CD14-positive monocyte (primary cell): ENCODE results near the gene CGREF1. TPM values are rescaled to one million over a fixed set of nuclear protein-coding genes. Genes with fewer than 3 reads are reported as not detected.

Experiments used
- DNase-seq, 3 donors: peaks; one replicate each; pipeline ENCODE4 v3.0.0-alpha.2; 2011 to 2022
- H2AFZ ChIP-seq: 2 replicates; pipeline ENCODE4 v1.6.0; 2012; ENCODE audit warnings: mild to moderate bottlenecking, low read depth, low read length, inconsistent platforms; ENCODE audit not compliant: insufficient read depth, poor library complexity, severe bottlenecking
- H3K27ac ChIP-seq, 2 donors: 1 replicate in 1 of 2; 2 replicates in 1 of 2; pipeline ENCODE4 v1.5.1; 2012 to 2013; ENCODE audit warnings: low read length in 2 of 2, control low read depth in 1 of 2, inconsistent platforms in 1 of 2, low read depth in 1 of 2, mild to moderate bottlenecking in 1 of 2
- H3K27me3 ChIP-seq, 2 donors: one replicate each; pipeline versions ENCODE4 v1.6.0 to v1.6.1; 2011 to 2013; ENCODE audit warnings: low read length in 2 of 2; ENCODE audit not compliant: control insufficient read depth in 2 of 2, insufficient read depth in 2 of 2
- H3K36me3 ChIP-seq, 2 donors: replicated peaks in 1 of 2; 1 replicate in 1 of 2; 2 replicates in 1 of 2; pipeline versions ENCODE4 v1.5.1 to v1.6.1; 2012 to 2013; ENCODE audit warnings: low read length in 2 of 2, control low read depth in 1 of 2, inconsistent platforms in 1 of 2, mild to moderate bottlenecking in 1 of 2; ENCODE audit not compliant: insufficient read depth in 2 of 2, control insufficient read depth in 1 of 2
- H3K4me1 ChIP-seq, 2 donors: 1 replicate in 1 of 2; 2 replicates in 1 of 2; pipeline versions ENCODE4 v1.5.1 to v1.6.1; 2012 to 2013; ENCODE audit warnings: low read length in 2 of 2, control low read depth in 1 of 2, inconsistent platforms in 1 of 2, mild to moderate bottlenecking in 1 of 2, moderate library complexity in 1 of 2; ENCODE audit not compliant: insufficient read depth in 2 of 2, control insufficient read depth in 1 of 2
- H3K4me2 ChIP-seq: replicated peaks from 2 replicates; pipeline ENCODE3; 2012; ENCODE audit warnings: low read length, moderate library complexity, mild to moderate bottlenecking; ENCODE audit not compliant: poor library complexity, severe bottlenecking; ENCODE audit errors: extremely low read depth
- H3K4me3 ChIP-seq, 3 experiments: fragments of 200-600 bp in 1 of 3; sonication (generic) in 1 of 3; replicated peaks in 1 of 3; 1 replicate in 2 of 3; 2 replicates in 1 of 3; pipeline ENCODE4 v1.5.1; 2011 to 2013; ENCODE audit warnings: low read length in 3 of 3, mild to moderate bottlenecking in 3 of 3, control low read depth in 2 of 3, low read depth in 2 of 3, inconsistent platforms in 1 of 3, moderate library complexity in 1 of 3
- H3K79me2 ChIP-seq: 2 replicates; pipeline ENCODE4 v1.6.0; 2012; ENCODE audit warnings: mild to moderate bottlenecking, control low read depth, inconsistent platforms, low read length, moderate library complexity; ENCODE audit not compliant: insufficient read depth
- H3K9ac ChIP-seq: 2 replicates; pipeline ENCODE4 v1.6.0; 2017; ENCODE audit warnings: low read length, mild to moderate bottlenecking; ENCODE audit not compliant: insufficient read depth, poor library complexity, severe bottlenecking
- H3K9me3 ChIP-seq, 2 donors: replicated peaks in 1 of 2; 1 replicate in 1 of 2; 2 replicates in 1 of 2; pipeline versions ENCODE4 v1.5.1 to v1.6.1; 2012 to 2013; ENCODE audit warnings: low read length in 2 of 2, control low read depth in 1 of 2; ENCODE audit not compliant: control insufficient read depth in 1 of 2, insufficient read depth in 1 of 2
- H4K20me1 ChIP-seq: 2 replicates; pipeline ENCODE4 v1.6.0; 2012; ENCODE audit warnings: mild to moderate bottlenecking, low read length, control low read depth, moderate library complexity; ENCODE audit not compliant: insufficient read depth
- H3K27ac Mint-ChIP-seq, 7 donors: one replicate each; pipeline ENCODE4 v1.8.0; 2020; ENCODE audit warnings: mild to moderate bottlenecking in 7 of 7, mixed read lengths in 7 of 7, moderate library complexity in 6 of 7, inconsistent platforms in 2 of 7
- H3K27me3 Mint-ChIP-seq, 3 donors: one replicate each; pipeline ENCODE4 v1.8.0; 2021 to 2022; ENCODE audit warnings: low read depth in 3 of 3, mild to moderate bottlenecking in 3 of 3, mixed read lengths in 3 of 3, moderate library complexity in 3 of 3, inconsistent platforms in 1 of 3
- H3K36me3 Mint-ChIP-seq, 2 donors: one replicate each; pipeline ENCODE4 v1.8.0; 2020; ENCODE audit warnings: mixed read lengths in 2 of 2, inconsistent platforms in 1 of 2, mild to moderate bottlenecking in 1 of 2
- H3K4me1 Mint-ChIP-seq: one replicate; pipeline ENCODE4 v1.8.0; 2020; ENCODE audit warnings: mild to moderate bottlenecking, mixed read lengths
- H3K4me3 Mint-ChIP-seq, 2 donors: one replicate each; pipeline ENCODE4 v1.8.0; 2020; ENCODE audit warnings: mild to moderate bottlenecking in 2 of 2, mixed read lengths in 2 of 2, moderate library complexity in 1 of 2
- H3K9me3 Mint-ChIP-seq, 7 donors: one replicate each; pipeline ENCODE4 v1.8.0; 2020 to 2022; ENCODE audit warnings: mixed read lengths in 7 of 7, mild to moderate bottlenecking in 6 of 7, moderate library complexity in 6 of 7, inconsistent platforms in 2 of 7
- CTCF ChIP-seq: fragments of 200-600 bp; IDR thresholded peaks from one replicate; pipeline ENCODE4 v1.8.0; 2022; ENCODE audit warnings: antibody characterized with exemption, mild to moderate bottlenecking
- WGBS: methylation state at CpG from one replicate; pipeline ENCODE4 v1.1.5; 2013; ENCODE audit warnings: missing lambda C conversion rate; ENCODE audit not compliant: insufficient coverage; 5-methylcytosine and 5-hydroxymethylcytosine counted together
- intact Hi-C, 2 donors: fragments of 100-400 bp; cut with micrococcal nuclease; formaldehyde crosslinking; loops; one replicate each; pipeline versions ENCODE4 v1.15.0 to v1.15.1; 2023
- polyA plus RNA-seq, 3 donors: library from polyadenylated mRNA; depleted of rRNA in 1 of 3; unstranded in 2 of 3; stranded (reverse) in 1 of 3; fragments of 300-500 nt in 2 of 3; fragments of >200 nt in 1 of 3; fragmentation: Illumina TruSeq in 2 of 3; gene quantifications; 1 replicate in 2 of 3; 2 replicates in 1 of 3; pipeline ENCODE4 v1.2.3, GENCODE V29; 2012 to 2021

The CGREF1 gene
- polyA plus RNA-seq, 3 donors: not detected

- no peak overlapping the region for H3K4me2 ChIP-seq
- WGBS: 100% methylated on average over 1 of the region's 3 CpGs
- H3K27me3 ChIP-seq: no peaks in the 10 kb centered on the region
- H3K4me3 ChIP-seq: no peak overlapping the region
- peaks cover 8% of the 10 kb centered on the region for H3K4me1 Mint-ChIP-seq
- no peak overlapping the region for H3K27ac ChIP-seq
- H2AFZ ChIP-seq: no peak overlapping the region
- peaks cover under 1 to 2% of the 10 kb centered on the region in 2 donors for H3K4me1 ChIP-seq
- peaks cover 31 to 60% of the 10 kb centered on the region in 2 donors for H3K36me3 ChIP-seq
- peaks cover 48 to 70% of the 10 kb centered on the region in 2 donors for H3K36me3 Mint-ChIP-seq
- TF ChIP-seq CTCF: no peak
- no peak overlapping the region for H3K4me3 Mint-ChIP-seq
- H4K20me1 ChIP-seq: peaks cover 15% of the 10 kb centered on the region
- peaks cover 13% of the 10 kb centered on the region for H3K79me2 ChIP-seq
- intact Hi-C loops: no loop called here
- peaks cover 0 to 2% (median 0%) of the 10 kb centered on the region in 3 donors for H3K27me3 Mint-ChIP-seq
- DNase-seq: no peak
- no peaks in the 10 kb centered on the region for H3K9me3 Mint-ChIP-seq
- H3K27ac Mint-ChIP-seq: no peak overlapping the region
- H3K9me3 ChIP-seq: no peaks in the 10 kb centered on the region
- no peak overlapping the region for H3K9ac ChIP-seq
These were observed 53.8 kb downstream of the CGREF1 start for GRCh38 chr2:27065128-27065527.

GRCh38 chr2:27060323-27060722, 58.6 kb downstream of the CGREF1 start:
- Histone ChIP-seq H3K4me3 (no peak overlapping the region), H3K27me3 (no peaks in the 10 kb centered on the region), H3K27ac (no peak overlapping the region), H3K9me3 (no peaks in the 10 kb centered on the region), H3K4me1 (no peaks in the 10 kb centered on the region), H3K79me2 (no peaks in the 10 kb centered on the region), H3K36me3 (peaks cover 17 to 54% of the 10 kb centered on the region in 2 donors), H2AFZ (no peak overlapping the region), H3K9ac (no peak overlapping the region), H3K4me2 (no peak overlapping the region), H4K20me1 (no peaks in the 10 kb centered on the region)
- no peak overlapping the region for H3K4me3 Mint-ChIP-seq
- no peak for DNase-seq
- peaks cover 38 to 58% of the 10 kb centered on the region in 2 donors for H3K36me3 Mint-ChIP-seq
- peaks cover 0 to 2% (median 0%) of the 10 kb centered on the region in 3 donors for H3K27me3 Mint-ChIP-seq
- WGBS: no CpG with 5 or more reads among the region's 3 CpGs
- intact Hi-C loops: no loop called here
- H3K9me3 Mint-ChIP-seq: no peaks in the 10 kb centered on the region
- no peak overlapping the region for H3K27ac Mint-ChIP-seq
- H3K4me1 Mint-ChIP-seq: no peaks in the 10 kb centered on the region
- TF ChIP-seq CTCF: no peak
